NB4 (cell line): Measurements from ENCODE around the gene SEPTIN8.

Experiments used
- MYC ChIP-seq: IDR thresholded peaks from 2 replicates; pipeline ENCODE4 v1.6.1; 2011; ENCODE audit warnings: low read depth, low read length
- POLR2A ChIP-seq: IDR thresholded peaks from 2 replicates; pipeline ENCODE4 v1.6.1; 2011; ENCODE audit warnings: mild to moderate bottlenecking; ENCODE audit not compliant: insufficient read length; ENCODE audit errors: extremely low read depth
- TF ChIP-seq, protein P1 (sequence below): IDR thresholded peaks from one replicate; pipeline ENCODE4 v1.5.1; 2012; ENCODE audit warnings: low read depth, low read length
- TF ChIP-seq, protein P2 (sequence below): IDR thresholded peaks from 2 replicates; pipeline ENCODE4 v1.6.1; 2011; ENCODE audit warnings: low read depth, low read length

DNA sequence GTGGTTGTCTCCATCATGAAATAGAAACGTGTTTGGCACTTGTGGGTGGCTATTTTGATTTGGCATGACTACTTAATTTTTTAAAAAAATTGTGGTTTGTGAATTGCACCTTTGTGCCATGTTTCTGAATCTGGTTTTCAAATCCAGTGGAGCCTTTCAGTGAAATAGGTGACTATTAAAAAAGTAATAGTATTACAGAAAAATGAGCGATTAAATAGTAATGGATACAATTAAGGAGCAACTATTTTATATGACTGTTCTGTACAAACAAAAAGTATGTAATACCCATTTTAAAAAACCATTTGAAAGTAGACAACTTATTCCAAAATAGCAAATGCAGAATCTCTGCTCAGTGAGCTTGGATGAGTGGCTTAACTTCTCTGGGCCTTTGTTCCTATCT is 39.0 kb upstream of the SEPTIN8 start:
- TF ChIP-seq, protein P1, sequence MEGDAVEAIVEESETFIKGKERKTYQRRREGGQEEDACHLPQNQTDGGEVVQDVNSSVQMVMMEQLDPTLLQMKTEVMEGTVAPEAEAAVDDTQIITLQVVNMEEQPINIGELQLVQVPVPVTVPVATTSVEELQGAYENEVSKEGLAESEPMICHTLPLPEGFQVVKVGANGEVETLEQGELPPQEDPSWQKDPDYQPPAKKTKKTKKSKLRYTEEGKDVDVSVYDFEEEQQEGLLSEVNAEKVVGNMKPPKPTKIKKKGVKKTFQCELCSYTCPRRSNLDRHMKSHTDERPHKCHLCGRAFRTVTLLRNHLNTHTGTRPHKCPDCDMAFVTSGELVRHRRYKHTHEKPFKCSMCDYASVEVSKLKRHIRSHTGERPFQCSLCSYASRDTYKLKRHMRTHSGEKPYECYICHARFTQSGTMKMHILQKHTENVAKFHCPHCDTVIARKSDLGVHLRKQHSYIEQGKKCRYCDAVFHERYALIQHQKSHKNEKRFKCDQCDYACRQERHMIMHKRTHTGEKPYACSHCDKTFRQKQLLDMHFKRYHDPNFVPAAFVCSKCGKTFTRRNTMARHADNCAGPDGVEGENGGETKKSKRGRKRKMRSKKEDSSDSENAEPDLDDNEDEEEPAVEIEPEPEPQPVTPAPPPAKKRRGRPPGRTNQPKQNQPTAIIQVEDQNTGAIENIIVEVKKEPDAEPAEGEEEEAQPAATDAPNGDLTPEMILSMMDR, result no peak
- TF ChIP-seq, protein P2, sequence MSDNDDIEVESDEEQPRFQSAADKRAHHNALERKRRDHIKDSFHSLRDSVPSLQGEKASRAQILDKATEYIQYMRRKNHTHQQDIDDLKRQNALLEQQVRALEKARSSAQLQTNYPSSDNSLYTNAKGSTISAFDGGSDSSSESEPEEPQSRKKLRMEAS, result no peak
- no peak for TF ChIP-seq POLR2A
- TF ChIP-seq MYC, result no peak
